HG02610 (cell line): ENCODE measurements around the gene FASTKD3.

Experiments
- ATAC-seq: cut with Tn5 transposase; IDR thresholded peaks from one replicate; pipeline ENCODE4 v1.9.1; 2021; ENCODE audit warnings: mild to moderate bottlenecking, moderate library complexity; ENCODE audit not compliant: unreplicated experiment

FASTKD3 gene

DNA sequence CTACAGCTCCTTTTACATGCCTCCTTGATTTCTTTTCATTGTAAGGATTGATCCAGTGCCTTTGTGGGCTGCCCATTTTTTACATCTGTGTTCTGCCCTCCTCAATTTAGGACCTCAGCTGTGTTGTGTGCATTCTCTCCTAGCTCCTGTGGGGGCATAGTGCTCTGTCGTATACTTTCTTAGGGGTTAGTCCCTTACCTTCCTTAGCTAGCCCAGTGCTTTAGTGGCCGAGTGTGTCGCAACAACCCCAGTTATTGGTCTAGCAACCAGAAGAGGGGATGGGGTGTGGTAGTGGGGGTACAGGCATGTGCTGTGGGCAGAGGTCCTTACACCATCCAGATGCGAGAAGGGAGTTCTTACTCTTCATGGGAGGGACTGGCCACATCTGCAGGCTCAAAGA lies 12.3 kb upstream of the FASTKD3 start:
- ATAC-seq, result no peak

GRCh38 chr5:7878381-7878873 lies 9.6 kb upstream of the FASTKD3 start:
- peak; percentile 98 for ATAC-seq

- no peak for ATAC-seq
These were observed 9.0 kb upstream of the FASTKD3 start for GRCh38 chr5:7877851-7878250.

DNA sequence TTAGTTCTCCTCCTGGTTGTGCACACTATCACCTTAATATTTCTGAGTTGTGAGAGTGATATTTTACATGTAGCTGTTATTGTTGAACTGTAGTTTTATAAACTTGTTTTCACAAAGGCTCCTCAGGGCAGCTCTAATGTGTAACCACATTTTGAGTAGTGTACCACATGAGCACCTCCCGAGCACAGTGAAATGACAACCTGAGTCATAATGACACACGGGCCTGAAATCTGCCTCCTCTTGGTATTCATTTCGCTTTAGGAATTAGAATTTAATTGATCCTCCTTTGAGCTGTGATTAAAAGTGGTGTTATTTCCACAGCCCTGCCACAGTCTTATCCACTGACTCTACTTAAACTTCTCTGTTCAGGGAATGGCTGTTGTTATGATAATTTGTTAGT lies 8.0 kb upstream of the FASTKD3 start:
- peak; percentile 48 for ATAC-seq

- ATAC-seq, result no peak
These were observed 6.3 kb upstream of the FASTKD3 start for GRCh38 chr5:7875151-7875550.

DNA sequence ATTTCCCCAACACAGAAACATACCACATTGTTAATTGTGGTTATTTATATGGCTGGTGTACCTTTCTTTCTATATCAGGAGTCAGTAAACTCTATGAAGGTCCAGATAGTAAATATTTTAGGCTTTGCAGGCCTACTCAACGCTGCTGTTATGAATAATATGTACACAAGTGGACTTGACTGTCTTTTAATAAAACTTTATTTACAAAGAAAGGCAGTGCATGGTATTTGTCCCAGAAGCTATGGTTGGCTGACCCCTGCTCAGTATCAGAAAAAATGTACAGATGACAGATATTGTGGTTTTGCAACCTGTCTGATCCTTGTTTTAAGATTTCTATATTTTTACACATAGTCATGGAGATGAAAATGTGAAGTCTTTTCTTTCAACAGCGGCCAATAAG lies 5.8 kb upstream of the FASTKD3 start:
- no peak for ATAC-seq

GRCh38 chr5:7873216-7873615 lies 4.4 kb upstream of the FASTKD3 start:
- ATAC-seq, result no peak

DNA sequence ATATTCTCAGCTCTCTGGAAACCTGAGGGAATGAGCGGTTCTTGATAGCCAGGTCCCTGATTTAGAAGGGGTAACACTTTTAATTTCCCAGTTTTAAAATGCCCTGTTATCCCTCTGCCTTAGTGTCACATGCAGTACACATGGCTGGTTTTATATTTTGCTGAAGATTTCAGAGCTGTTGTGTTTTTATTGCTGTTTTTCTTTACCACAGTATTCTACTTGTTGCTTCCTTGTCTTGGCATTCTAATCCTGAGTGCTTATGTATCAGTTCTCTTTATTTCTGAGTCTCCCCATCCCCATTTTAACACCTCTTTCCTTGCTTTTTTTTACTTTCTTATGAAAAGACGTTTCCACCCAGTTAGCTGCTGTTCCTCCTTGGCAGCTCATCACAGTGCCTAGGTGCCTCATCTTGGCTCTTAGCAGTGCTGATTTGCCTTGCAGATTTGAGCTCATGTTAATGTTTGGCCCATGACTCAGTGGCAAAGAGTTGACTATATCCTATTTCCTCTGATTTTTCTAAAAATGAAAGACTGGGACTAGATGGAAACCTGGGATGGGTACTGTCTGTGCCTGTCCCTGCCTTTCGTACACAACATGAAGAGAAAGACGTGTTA lies 3.8 kb upstream of the FASTKD3 start:
- ATAC-seq, result no peak

DNA sequence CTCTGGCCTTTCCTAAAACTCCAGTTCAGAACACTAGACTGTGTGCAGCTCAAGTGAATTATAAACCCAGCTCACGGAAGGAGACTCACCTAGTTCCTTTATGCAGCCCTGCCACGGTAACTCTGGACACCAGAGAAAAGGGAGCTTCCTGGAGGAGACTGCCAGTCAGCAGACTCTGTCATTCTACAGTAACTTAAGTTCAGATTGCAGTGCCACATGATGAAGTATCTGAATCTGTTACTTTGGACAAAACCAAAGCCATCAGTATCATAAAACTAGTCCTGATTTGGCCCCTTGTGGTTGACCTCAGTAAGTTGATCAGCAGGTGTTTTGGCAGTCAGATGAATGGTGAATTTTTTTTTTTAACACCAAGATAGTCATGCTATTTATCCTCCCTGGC lies 2.8 kb upstream of the FASTKD3 start:
- peak; percentile 16 for ATAC-seq

DNA sequence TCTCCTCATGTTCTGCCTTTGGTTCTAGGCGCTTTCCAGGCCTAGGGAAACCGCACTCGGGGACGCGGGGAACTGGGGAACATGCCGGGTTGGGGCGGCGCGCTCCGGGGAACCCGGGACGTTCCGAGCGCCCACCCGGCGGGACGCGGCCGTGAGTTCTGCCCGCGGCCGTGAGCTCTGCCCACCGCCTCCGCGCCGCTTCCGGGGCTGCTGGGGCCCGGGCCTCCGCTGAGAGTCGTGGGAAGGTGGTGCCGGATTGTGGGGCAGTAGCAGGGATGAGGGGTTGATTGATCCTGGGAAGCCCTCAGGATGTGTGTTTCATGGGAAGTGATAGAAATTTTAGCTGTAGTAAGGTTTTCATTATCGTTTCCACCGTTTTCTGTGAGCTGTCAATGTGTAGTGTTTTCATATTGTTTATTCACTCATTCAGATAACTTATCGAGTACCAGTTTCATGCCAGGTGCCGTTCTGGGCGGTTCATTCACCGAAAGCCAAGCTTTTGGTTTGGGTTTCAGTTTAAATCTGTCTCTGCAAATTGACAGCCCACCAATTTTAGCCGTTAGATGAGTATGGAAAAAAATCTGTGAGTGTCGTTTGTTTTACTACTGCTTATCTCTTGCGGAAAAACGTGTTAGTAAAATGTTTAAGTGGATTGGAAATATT lies 774 bp upstream of the FASTKD3 start:
- peak; percentile 26 for ATAC-seq

- ATAC-seq, result no peak
These were observed 431 bp downstream of the FASTKD3 start for GRCh38 chr5:7868427-7868772.

GRCh38 chr5:7867260-7867659 lies 1.6 kb downstream of the FASTKD3 start:
- no peak for ATAC-seq

DNA sequence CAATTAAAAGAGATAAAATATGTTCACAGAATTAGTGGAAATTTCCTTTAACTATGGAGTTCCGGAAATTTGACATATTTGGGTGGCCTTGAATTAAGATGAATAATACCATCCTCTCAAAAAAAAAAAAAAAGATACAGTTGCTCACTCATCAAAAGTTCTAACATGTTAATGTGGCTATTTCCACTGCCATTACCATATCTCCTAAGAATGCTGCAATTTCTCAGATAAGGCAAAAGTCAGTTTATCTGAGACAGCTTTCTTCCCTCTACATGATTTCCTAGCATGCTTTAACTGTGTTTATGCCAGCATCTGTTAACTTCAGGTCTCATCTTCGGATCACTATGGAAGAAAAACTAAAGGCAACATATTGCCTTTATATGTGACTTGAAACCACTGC lies 2.6 kb downstream of the FASTKD3 start:
- ATAC-seq, result no peak

- ATAC-seq, result peak; percentile 65
These were observed 10.8 kb downstream of the FASTKD3 start for GRCh38 chr5:7857926-7858632.

DNA sequence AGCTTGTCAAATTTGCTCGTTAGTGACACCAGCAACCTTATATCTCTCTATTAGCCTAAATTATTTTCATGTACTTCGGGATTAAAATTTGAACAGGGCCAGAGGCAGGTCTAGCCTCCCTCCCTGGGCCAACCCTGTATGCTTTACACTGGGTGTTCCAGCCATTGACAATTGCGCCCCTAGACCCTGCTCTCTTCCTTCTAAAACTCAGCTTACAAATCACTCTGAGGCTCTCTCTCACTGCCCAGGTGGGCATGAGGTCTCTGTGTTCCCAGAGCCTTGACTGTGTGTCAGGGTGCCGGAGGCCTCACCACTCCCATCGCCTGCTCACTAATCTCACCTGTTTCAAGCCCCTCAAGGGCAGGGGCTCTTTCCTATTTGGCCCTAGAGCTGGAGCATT lies 11.5 kb downstream of the FASTKD3 start:
- no peak for ATAC-seq

DNA sequence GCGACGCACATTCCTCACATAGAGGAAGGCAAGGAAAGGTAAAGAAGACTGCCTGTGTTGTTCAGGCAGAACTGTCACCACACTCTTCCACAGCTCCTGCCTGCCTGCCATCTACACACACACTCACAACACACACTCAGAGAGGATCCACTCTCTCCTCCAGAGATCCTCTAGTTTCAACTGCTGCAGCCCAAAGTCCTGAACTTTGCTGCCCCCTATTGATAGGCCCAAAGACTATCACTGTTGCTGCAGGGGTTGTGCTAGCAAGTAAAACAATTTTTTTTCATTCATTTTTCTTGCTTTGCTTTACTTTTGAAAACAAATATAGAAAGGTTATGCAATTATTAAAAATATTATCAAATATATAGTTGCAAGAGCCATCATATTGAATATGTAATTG lies 12.0 kb downstream of the FASTKD3 start:
- no peak for ATAC-seq

GRCh38 chr5:7855611-7856010 lies 13.2 kb downstream of the FASTKD3 start:
- no peak for ATAC-seq

- no peak for ATAC-seq
These were observed 15.8 kb downstream of the FASTKD3 start for GRCh38 chr5:7852988-7853387.

- ATAC-seq, result no peak
These were observed 16.3 kb downstream of the FASTKD3 start for GRCh38 chr5:7852542-7852941.

DNA sequence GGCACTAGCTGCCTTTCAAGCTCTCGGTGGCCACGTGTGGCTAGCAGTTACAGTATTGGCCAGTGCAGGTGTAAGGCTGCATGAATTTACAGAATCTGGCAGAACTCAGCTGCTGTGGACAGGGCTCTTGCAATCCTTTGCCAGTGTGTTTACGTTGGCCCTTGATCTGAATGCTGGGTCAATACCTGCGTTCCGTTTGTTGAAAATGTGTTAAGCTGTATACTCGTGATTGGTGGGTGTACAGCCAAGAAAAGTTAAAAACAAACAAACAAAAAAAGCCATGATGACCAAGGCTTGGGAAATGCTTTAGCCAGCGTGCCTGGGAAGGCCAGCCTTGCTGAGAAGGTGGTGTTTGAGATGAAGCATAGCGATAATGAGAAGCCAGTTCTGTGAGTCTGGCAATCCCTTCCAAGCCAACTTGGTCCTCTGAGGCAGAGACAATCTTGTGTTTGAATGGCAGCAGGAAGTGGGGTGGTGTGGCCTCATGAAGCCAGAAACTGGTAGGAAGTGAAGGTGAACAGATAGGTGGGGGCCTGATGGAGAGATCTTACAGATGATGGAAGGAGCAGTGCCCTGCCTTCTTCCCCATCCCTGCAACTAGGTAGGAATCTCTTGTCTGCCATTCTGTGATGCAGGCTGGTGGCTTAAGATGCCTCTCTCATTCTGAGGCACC lies 17.1 kb downstream of the FASTKD3 start:
- ATAC-seq, result no peak

GRCh38 chr5:7851240-7851592 lies 17.6 kb downstream of the FASTKD3 start:
- no peak for ATAC-seq
